ENCODE measurements around the gene SWAP70.

DNA sequence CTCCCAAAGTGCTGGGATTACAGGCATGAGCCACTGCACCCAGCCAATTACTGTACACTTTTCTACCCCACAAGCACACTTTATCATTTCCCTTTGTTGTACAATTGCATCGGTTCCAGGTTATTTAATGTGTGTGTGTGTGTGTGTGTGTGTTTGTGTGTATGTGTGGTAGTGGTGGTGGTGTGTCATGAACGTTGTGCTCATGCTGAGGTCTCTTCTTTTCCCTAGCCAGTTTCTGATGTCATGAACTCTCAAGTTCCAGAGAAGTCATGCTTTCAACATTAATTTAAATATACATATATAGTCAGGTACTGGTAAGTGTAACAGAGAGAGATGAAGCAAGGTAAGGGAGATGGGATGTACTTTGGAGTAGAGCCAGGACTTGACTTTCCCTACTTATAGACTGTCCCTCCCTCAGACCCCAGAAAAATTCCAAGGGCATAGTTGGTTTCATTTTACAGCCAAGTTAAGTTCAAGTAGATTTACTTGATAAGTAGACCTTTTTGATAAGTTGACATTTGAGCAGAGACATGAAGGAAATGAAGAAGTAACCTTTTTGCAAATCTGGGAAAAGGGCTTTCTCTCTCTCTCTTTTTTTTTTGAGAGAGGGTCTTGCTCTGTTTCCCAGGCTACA is 47.7 kb upstream of the SWAP70 start:
- TF ChIP-seq, protein P1, sequence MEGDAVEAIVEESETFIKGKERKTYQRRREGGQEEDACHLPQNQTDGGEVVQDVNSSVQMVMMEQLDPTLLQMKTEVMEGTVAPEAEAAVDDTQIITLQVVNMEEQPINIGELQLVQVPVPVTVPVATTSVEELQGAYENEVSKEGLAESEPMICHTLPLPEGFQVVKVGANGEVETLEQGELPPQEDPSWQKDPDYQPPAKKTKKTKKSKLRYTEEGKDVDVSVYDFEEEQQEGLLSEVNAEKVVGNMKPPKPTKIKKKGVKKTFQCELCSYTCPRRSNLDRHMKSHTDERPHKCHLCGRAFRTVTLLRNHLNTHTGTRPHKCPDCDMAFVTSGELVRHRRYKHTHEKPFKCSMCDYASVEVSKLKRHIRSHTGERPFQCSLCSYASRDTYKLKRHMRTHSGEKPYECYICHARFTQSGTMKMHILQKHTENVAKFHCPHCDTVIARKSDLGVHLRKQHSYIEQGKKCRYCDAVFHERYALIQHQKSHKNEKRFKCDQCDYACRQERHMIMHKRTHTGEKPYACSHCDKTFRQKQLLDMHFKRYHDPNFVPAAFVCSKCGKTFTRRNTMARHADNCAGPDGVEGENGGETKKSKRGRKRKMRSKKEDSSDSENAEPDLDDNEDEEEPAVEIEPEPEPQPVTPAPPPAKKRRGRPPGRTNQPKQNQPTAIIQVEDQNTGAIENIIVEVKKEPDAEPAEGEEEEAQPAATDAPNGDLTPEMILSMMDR (conservative IDR thresholded peaks at IDR 0.05; ENCODE audit: low read depth, low read length) = no peak
- no peak for TF ChIP-seq EZH2phosphoT487 (IDR thresholded peaks at IDR 0.05; ENCODE audit: borderline replicate concordance, low read length)

Data from PC-3 (cell line).